GM12878 (cell line): ENCODE measurements around the gene ADGRD1. TPM values are rescaled to one million over a fixed set of nuclear protein-coding genes. Genes with fewer than 3 reads are reported as not detected.

Source experiments
- IKZF1 ChIP-seq: fragments of 450-650 bp; conservative IDR thresholded peaks from 2 replicates; pipeline ENCODE4 v1.6.1; 2017; ENCODE audit warnings: antibody characterized with exemption, mild to moderate bottlenecking
- RAD21 ChIP-seq: IDR thresholded peaks from 2 replicates; pipeline ENCODE4 v1.6.1; 2011; ENCODE audit warnings: mild to moderate bottlenecking, low read depth, low read length, moderate library complexity; ENCODE audit not compliant: insufficient read depth
- polyA plus RNA-seq, 11 experiments: library from polyadenylated mRNA; depleted of rRNA in 4 of 11; unstranded in 6 of 11; stranded (reverse) in 5 of 11; fragments of >200 nt; fragmentation: Nextera tagmentation in 4 of 11; fragmentation: Illumina TruSeq in 1 of 11; extraction: Ambion mirVana in 4 of 11; extraction: Trizol in 1 of 11; gene quantifications; 1 replicate in 1 of 11; 2 replicates in 10 of 11; pipeline versions ENCODE4 v1.2.1 to v1.2.3, GENCODE V29; 2011 to 2016; ENCODE audit warnings: inconsistent platforms in 2 of 11, missing spikeins in 2 of 11, low read depth in 1 of 11
- total RNA-seq, 4 experiments: library from RNA; depleted of rRNA in 3 of 4; stranded (reverse); fragments of >200 nt in 3 of 4; fragmentation: Illumina TruSeq in 1 of 4; extraction: Trizol in 1 of 4; gene quantifications; 2 replicates each; pipeline versions ENCODE4 v1.2.1 to v1.2.3, GENCODE V29; 2013 to 2021
- TF ChIP-seq, protein P1 (sequence below): IDR thresholded peaks from 2 replicates; pipeline ENCODE4 v1.6.1; 2012; ENCODE audit warnings: mild to moderate bottlenecking, low read depth, low read length
- TF ChIP-seq, protein P2 (sequence below): fragments of 450-650 bp; IDR thresholded peaks from 2 replicates; pipeline ENCODE4 v1.6.1; 2018; ENCODE audit warnings: borderline replicate concordance, mild to moderate bottlenecking; ENCODE audit not compliant: partially characterized antibody

Gene ADGRD1
- total and polyA plus RNA-seq, 10 of the 15 experiments (the other 5 are each of a cell fraction or from before 2014, with no cell fraction given): 0.15 to 12.7 (median 1.2) TPM

DNA sequence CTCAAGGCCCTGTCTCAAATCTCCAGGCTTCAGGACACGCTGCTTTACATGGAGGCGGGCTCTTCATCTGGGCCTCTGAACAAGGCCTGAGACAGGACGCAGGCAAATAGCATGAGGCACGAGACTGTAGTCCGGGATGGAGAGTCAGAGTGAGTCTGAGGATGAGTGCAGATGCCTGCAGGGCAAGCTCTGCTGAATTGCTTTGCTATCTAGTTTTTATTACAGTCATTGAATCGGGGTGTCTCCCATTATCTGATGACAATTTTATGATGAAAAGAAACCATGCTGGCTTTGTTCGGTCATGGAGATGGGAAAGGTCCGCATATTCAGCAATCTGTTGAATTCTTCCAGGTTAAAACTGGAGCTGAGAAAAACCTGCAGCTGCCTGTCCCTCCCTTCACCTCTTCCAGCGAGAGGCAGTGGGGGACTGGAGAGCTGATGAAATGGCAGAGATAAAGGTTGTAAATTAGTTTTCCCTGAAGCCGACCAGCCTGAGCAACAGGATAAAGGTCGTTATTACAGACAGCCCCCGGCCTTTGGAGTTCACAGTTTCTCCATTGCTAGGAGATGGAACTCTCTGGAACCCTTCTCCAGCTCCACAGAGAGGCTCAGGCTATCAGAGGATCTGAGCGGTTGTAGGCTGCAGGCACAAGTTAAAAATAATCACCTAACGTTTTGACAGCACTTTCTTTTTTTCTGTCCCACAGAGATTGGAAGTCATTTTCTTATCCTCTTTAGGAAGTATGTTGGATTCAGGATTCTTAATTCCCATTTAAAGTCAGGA lies 1.3 kb upstream of the ADGRD1 start (continued):
- TF ChIP-seq, protein P1, sequence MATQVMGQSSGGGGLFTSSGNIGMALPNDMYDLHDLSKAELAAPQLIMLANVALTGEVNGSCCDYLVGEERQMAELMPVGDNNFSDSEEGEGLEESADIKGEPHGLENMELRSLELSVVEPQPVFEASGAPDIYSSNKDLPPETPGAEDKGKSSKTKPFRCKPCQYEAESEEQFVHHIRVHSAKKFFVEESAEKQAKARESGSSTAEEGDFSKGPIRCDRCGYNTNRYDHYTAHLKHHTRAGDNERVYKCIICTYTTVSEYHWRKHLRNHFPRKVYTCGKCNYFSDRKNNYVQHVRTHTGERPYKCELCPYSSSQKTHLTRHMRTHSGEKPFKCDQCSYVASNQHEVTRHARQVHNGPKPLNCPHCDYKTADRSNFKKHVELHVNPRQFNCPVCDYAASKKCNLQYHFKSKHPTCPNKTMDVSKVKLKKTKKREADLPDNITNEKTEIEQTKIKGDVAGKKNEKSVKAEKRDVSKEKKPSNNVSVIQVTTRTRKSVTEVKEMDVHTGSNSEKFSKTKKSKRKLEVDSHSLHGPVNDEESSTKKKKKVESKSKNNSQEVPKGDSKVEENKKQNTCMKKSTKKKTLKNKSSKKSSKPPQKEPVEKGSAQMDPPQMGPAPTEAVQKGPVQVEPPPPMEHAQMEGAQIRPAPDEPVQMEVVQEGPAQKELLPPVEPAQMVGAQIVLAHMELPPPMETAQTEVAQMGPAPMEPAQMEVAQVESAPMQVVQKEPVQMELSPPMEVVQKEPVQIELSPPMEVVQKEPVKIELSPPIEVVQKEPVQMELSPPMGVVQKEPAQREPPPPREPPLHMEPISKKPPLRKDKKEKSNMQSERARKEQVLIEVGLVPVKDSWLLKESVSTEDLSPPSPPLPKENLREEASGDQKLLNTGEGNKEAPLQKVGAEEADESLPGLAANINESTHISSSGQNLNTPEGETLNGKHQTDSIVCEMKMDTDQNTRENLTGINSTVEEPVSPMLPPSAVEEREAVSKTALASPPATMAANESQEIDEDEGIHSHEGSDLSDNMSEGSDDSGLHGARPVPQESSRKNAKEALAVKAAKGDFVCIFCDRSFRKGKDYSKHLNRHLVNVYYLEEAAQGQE: no peak
- TF ChIP-seq RAD21 (no peak), IKZF1 (no peak)
- TF ChIP-seq, protein P2, sequence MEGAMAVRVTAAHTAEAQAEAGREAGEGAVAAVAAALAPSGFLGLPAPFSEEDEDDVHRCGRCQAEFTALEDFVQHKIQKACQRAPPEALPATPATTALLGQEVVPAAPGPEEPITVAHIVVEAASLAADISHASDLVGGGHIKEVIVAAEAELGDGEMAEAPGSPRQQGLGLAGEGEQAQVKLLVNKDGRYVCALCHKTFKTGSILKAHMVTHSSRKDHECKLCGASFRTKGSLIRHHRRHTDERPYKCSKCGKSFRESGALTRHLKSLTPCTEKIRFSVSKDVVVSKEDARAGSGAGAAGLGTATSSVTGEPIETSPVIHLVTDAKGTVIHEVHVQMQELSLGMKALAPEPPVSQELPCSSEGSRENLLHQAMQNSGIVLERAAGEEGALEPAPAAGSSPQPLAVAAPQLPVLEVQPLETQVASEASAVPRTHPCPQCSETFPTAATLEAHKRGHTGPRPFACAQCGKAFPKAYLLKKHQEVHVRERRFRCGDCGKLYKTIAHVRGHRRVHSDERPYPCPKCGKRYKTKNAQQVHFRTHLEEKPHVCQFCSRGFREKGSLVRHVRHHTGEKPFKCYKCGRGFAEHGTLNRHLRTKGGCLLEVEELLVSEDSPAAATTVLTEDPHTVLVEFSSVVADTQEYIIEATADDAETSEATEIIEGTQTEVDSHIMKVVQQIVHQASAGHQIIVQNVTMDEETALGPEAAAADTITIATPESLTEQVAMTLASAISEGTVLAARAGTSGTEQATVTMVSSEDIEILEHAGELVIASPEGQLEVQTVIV: no peak
